Endodermal cell (in vitro differentiated cells): ENCODE measurements around the gene USP6NL. TPM values are rescaled to one million over a fixed set of nuclear protein-coding genes. Genes with fewer than 3 reads are reported as not detected.

Source experiments
- DNase-seq: peaks from one replicate; pipeline ENCODE4 v3.0.0-alpha.2; 2017
- H3K27ac ChIP-seq: 2 replicates; pipeline ENCODE4 v1.5.1; 2013; ENCODE audit warnings: mild to moderate bottlenecking, low read depth, low read length, moderate library complexity
- H3K27me3 ChIP-seq: 2 replicates; pipeline ENCODE4 v1.6.1; 2013; ENCODE audit warnings: mild to moderate bottlenecking, low read length, moderate library complexity; ENCODE audit not compliant: insufficient read depth, control insufficient read depth, poor library complexity, severe bottlenecking
- H3K36me3 ChIP-seq: 2 replicates; pipeline ENCODE4 v1.7.0; 2013; ENCODE audit warnings: mild to moderate bottlenecking, low read length, moderate library complexity; ENCODE audit not compliant: control insufficient read depth, insufficient read depth
- H3K4me1 ChIP-seq: one replicate; pipeline ENCODE4 v1.7.0; 2013; ENCODE audit warnings: low read length; ENCODE audit not compliant: control insufficient read depth, insufficient read depth
- H3K4me3 ChIP-seq: 2 replicates; pipeline ENCODE4 v1.5.1; 2013; ENCODE audit warnings: mild to moderate bottlenecking, low read length, moderate library complexity
- H3K9ac ChIP-seq: 2 replicates; pipeline ENCODE4 v1.6.1; 2013; ENCODE audit warnings: mild to moderate bottlenecking, low read length, moderate library complexity; ENCODE audit not compliant: poor library complexity, severe bottlenecking; ENCODE audit errors: extremely low read depth
- H3K9me3 ChIP-seq: 2 replicates; pipeline ENCODE4 v1.6.1; 2013; ENCODE audit warnings: mild to moderate bottlenecking, low read length, moderate library complexity; ENCODE audit not compliant: control insufficient read depth
- H3K27ac Mint-ChIP-seq: 2 replicates; pipeline ENCODE4 v1.8.0; 2020; ENCODE audit warnings: mixed read lengths
- H3K27me3 Mint-ChIP-seq: 2 replicates; pipeline ENCODE4 v1.8.0; 2021; ENCODE audit warnings: mild to moderate bottlenecking, mixed read lengths; ENCODE audit not compliant: insufficient read depth
- H3K36me3 Mint-ChIP-seq: 2 replicates; pipeline ENCODE4 v1.8.0; 2020; ENCODE audit warnings: low read depth, mixed read lengths
- H3K4me1 Mint-ChIP-seq: 2 replicates; pipeline ENCODE4 v1.8.0; 2020; ENCODE audit warnings: mixed read lengths
- H3K4me3 Mint-ChIP-seq: 2 replicates; pipeline ENCODE4 v1.8.0; 2020; ENCODE audit warnings: mild to moderate bottlenecking, moderate library complexity, mixed read lengths
- H3K9me3 Mint-ChIP-seq: 2 replicates; pipeline ENCODE4 v1.8.0; 2020; ENCODE audit warnings: mild to moderate bottlenecking, mixed read lengths
- whole genome bisulfite sequencing, 2 experiments: methylation state at CpG; one replicate each; pipeline versions ENCODE4 v1.1.5 to v1.1.7; 2013; ENCODE audit warnings: missing lambda C conversion rate in 2 of 2, mixed read lengths in 1 of 2; ENCODE audit not compliant: insufficient coverage in 1 of 2, insufficient read length in 1 of 2; 5-methylcytosine and 5-hydroxymethylcytosine counted together
- total RNA-seq, 2 donors: library from RNA; stranded (reverse); fragmentation: NEBNext Ultra II Directional in 1 of 2; extraction: Animal tissue kit (Norgen Biotek cat#: 25700) in 1 of 2; gene quantifications; 2 replicates in 1 of 2; 3 replicates in 1 of 2; pipeline ENCODE4 v1.2.1, GENCODE V29; 2021
- TF ChIP-seq, protein P1 (sequence below): fragments of 200-600 bp; sonication (generic); conservative IDR thresholded peaks from 2 replicates; pipeline ENCODE4 v1.5.0; 2021; ENCODE audit warnings: antibody characterized with exemption, mild to moderate bottlenecking

USP6NL gene
- total RNA-seq, 2 donors from 2014 or later = 20.6 to 22.9 TPM

- Histone ChIP-seq H3K9me3 (no peaks in the 10 kb centered on the region), H3K27ac (no peak overlapping the region), H3K4me3 (no peak overlapping the region), H3K36me3 (peaks cover 9% of the 10 kb centered on the region), H3K27me3 (no peaks in the 10 kb centered on the region), H3K4me1 (peaks cover 7% of the 10 kb centered on the region), H3K9ac (no peak overlapping the region)
- WGBS, 2 experiments = 95 to 100% methylated on average over 3 of the region's 3 CpGs
- H3K27ac Mint-ChIP-seq = no peak overlapping the region
- no peaks in the 10 kb centered on the region for H3K9me3 Mint-ChIP-seq
- TF ChIP-seq, protein P1, sequence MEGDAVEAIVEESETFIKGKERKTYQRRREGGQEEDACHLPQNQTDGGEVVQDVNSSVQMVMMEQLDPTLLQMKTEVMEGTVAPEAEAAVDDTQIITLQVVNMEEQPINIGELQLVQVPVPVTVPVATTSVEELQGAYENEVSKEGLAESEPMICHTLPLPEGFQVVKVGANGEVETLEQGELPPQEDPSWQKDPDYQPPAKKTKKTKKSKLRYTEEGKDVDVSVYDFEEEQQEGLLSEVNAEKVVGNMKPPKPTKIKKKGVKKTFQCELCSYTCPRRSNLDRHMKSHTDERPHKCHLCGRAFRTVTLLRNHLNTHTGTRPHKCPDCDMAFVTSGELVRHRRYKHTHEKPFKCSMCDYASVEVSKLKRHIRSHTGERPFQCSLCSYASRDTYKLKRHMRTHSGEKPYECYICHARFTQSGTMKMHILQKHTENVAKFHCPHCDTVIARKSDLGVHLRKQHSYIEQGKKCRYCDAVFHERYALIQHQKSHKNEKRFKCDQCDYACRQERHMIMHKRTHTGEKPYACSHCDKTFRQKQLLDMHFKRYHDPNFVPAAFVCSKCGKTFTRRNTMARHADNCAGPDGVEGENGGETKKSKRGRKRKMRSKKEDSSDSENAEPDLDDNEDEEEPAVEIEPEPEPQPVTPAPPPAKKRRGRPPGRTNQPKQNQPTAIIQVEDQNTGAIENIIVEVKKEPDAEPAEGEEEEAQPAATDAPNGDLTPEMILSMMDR = no peak
- H3K27me3 Mint-ChIP-seq = no peaks in the 10 kb centered on the region
- no peak for DNase-seq
- H3K4me3 Mint-ChIP-seq = no peak overlapping the region
- H3K36me3 Mint-ChIP-seq = no peaks in the 10 kb centered on the region
- peaks cover 21% of the 10 kb centered on the region for H3K4me1 Mint-ChIP-seq
These were observed 98.9 kb downstream of the USP6NL start for GRCh38 chr10:11512596-11512995.

DNA sequence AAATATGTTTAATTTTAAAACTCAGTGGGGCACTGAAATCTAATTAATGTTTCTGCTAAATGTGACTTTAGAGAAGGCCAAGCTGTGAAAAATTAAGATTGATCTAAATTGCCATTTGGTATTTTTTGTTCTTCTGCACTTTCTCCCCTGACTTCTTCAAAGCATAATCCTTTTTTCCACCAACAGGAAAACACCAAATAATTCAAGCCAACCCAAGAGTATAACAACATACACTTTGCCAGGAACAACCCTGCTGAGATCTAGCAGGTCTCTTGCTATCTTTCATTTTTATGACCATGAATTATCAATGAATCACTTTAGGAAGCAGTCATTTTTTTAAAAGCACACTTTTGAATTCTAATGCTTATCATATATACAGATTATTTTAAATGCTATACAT is 100.1 kb downstream of the USP6NL start:
- no peak overlapping the region for H3K4me3 ChIP-seq
- Mint-ChIP-seq H3K36me3 (peaks cover 3% of the 10 kb centered on the region), H3K27me3 (no peaks in the 10 kb centered on the region), H3K4me3 (no peak overlapping the region), H3K4me1 (peaks cover 21% of the 10 kb centered on the region), H3K9me3 (no peaks in the 10 kb centered on the region), H3K27ac (no peak overlapping the region)
- DNase-seq = no peak
- peaks cover 7% of the 10 kb centered on the region for H3K4me1 ChIP-seq
- no peak overlapping the region for H3K9ac ChIP-seq
- no peaks in the 10 kb centered on the region for H3K9me3 ChIP-seq
- no peak overlapping the region for H3K27ac ChIP-seq
- TF ChIP-seq, protein P1 = no peak
- peaks cover 9% of the 10 kb centered on the region for H3K36me3 ChIP-seq
- H3K27me3 ChIP-seq = no peaks in the 10 kb centered on the region

GRCh38 chr10:11510736-11511135 is 100.7 kb downstream of the USP6NL start:
- TF ChIP-seq, protein P1 = no peak
- peaks cover 4% of the 10 kb centered on the region for H3K4me1 ChIP-seq
- Mint-ChIP-seq H3K9me3 (no peaks in the 10 kb centered on the region), H3K4me1 (peaks cover 23% of the 10 kb centered on the region), H3K36me3 (peaks cover 6% of the 10 kb centered on the region), H3K27me3 (no peaks in the 10 kb centered on the region), H3K27ac (no peak overlapping the region), H3K4me3 (no peak overlapping the region)
- no peak overlapping the region for H3K27ac ChIP-seq
- peaks cover 9% of the 10 kb centered on the region for H3K36me3 ChIP-seq
- H3K9me3 ChIP-seq = no peaks in the 10 kb centered on the region
- DNase-seq = no peak
- H3K9ac ChIP-seq = no peak overlapping the region
- no peak overlapping the region for H3K4me3 ChIP-seq
- WGBS, 2 experiments = 88 to 100% methylated on average over 2 to 3 of the region's 3 CpGs
- H3K27me3 ChIP-seq = no peaks in the 10 kb centered on the region
